Epithelial cell of esophagus (primary cell): ENCODE data around the gene DNASE1L2.

Experiments
- DNase-seq: peaks from one replicate; pipeline ENCODE4 v3.0.0; 2010; ENCODE audit warnings: low read depth
- H3K4me3 ChIP-seq: 2 replicates; pipeline ENCODE4 v1.5.1; 2011; ENCODE audit warnings: mild to moderate bottlenecking, low read length, control low read depth
- CTCF ChIP-seq: IDR thresholded peaks from 2 replicates; pipeline ENCODE4 v1.5.1; 2011; ENCODE audit warnings: low read depth, mild to moderate bottlenecking, low read length, control low read depth, inconsistent platforms; ENCODE audit not compliant: insufficient read depth; ENCODE audit errors: missing control alignments

Gene DNASE1L2

GRCh38 chr16:2212362-2213324 lies 23.6 kb upstream of the DNASE1L2 start:
- DNase-seq, result peak; percentile 55
- no peak for TF ChIP-seq CTCF
- peak overlapping the region; percentile 50 for H3K4me3 ChIP-seq

- no peak for TF ChIP-seq CTCF
- no peak for DNase-seq
- peak overlapping the region; percentile 50 for H3K4me3 ChIP-seq
Observed at GRCh38 chr16:2213817-2214718, 22.2 kb upstream of the DNASE1L2 start.

- no peak for TF ChIP-seq CTCF
- no peak for DNase-seq
- H3K4me3 ChIP-seq, result peak within 1 kb of the TSS; percentile 68
Observed at GRCh38 chr16:2214719-2214968, 21.6 kb upstream of the DNASE1L2 start, which contains the start of gene PGP. PGP (minus strand) TSS chr16:2214840; CDS start chr16:2214777, 63 bp downstream.

- no peak overlapping the region for H3K4me3 ChIP-seq
- TF ChIP-seq CTCF, result no peak
- no peak for DNase-seq
Observed at GRCh38 chr16:2216330-2216729, 19.9 kb upstream of the DNASE1L2 start.

- TF ChIP-seq CTCF, result peak; percentile 1
Observed at GRCh38 chr16:2223221-2223941, 12.9 kb upstream of the DNASE1L2 start, which contains the start of gene E4F1. E4F1 (plus strand) TSS chr16:2223591; CDS start chr16:2223614, 23 bp downstream.

GRCh38 chr16:2223942-2224486 lies 12.2 kb upstream of the DNASE1L2 start:
- H3K4me3 ChIP-seq, result peak overlapping the region; percentile 87
- TF ChIP-seq CTCF, result peak; percentile 15
- peak; percentile 63 for DNase-seq

More at GRCh38 chr16:2223221-2223941, 12.9 kb upstream of the DNASE1L2 start, which contains the start of gene E4F1:
- DNase-seq, result peak; percentile 100
- H3K4me3 ChIP-seq, result peak within 1 kb of the TSS; percentile 87
